Activated CD4-positive, CD25-positive, alpha-beta regulatory T cell treated with anti-CD3 and anti-CD28 coated beads, Interleukin-2, amount 50 U/mL, for 72 hours (primary cell): ENCODE measurements around the gene C16orf82.

ENCODE experiments used
- DNase-seq: peaks from one replicate; pipeline ENCODE4 v3.0.0; 2021

The C16orf82 gene

GRCh38 chr16:27096375-27096774, 29.6 kb downstream of the C16orf82 start:
- no peak for DNase-seq

- no peak for DNase-seq
Observed at GRCh38 chr16:27097800-27098230, 31.1 kb downstream of the C16orf82 start.

- no peak for DNase-seq
Observed at GRCh38 chr16:27098366-27099049, 31.8 kb downstream of the C16orf82 start.

- no peak for DNase-seq
Observed at GRCh38 chr16:27102701-27103575, 36.2 kb downstream of the C16orf82 start.

- DNase-seq = no peak
Observed at GRCh38 chr16:27103954-27104353, 37.2 kb downstream of the C16orf82 start.

GRCh38 chr16:27106305-27106704, 39.6 kb downstream of the C16orf82 start:
- no peak for DNase-seq

- no peak for DNase-seq
Observed at GRCh38 chr16:27107185-27107592, 40.5 kb downstream of the C16orf82 start.

GRCh38 chr16:27108051-27108770, 41.5 kb downstream of the C16orf82 start:
- DNase-seq = no peak

- DNase-seq = no peak
Observed at GRCh38 chr16:27108826-27109665, 42.3 kb downstream of the C16orf82 start.

GRCh38 chr16:27109666-27110523, 43.2 kb downstream of the C16orf82 start:
- DNase-seq = peak; percentile 88

GRCh38 chr16:27110524-27110896, 43.8 kb downstream of the C16orf82 start:
- DNase-seq = no peak

- no peak for DNase-seq
Observed at GRCh38 chr16:27111486-27111885, 44.8 kb downstream of the C16orf82 start.

GRCh38 chr16:27112093-27112811, 45.5 kb downstream of the C16orf82 start:
- DNase-seq = no peak

GRCh38 chr16:27113341-27113841, 46.7 kb downstream of the C16orf82 start:
- DNase-seq = no peak

- DNase-seq = no peak
Observed at GRCh38 chr16:27114006-27114405, 47.3 kb downstream of the C16orf82 start.

GRCh38 chr16:27118526-27118925, 51.8 kb downstream of the C16orf82 start:
- DNase-seq = no peak
